Vagina (tissue), 2 donors: Measurements from ENCODE around the gene ARHGAP18. TPM values are rescaled to one million over a fixed set of nuclear protein-coding genes. Genes with fewer than 3 reads are reported as not detected.

Experiments
- DNase-seq, 2 donors: peaks; one replicate each; pipeline ENCODE4 v3.0.0-alpha.2; 2017; ENCODE audit errors: extremely low spot score in 2 of 2
- H3K27ac ChIP-seq: fragments of 200-600 bp; sonication (generic); one replicate; pipeline ENCODE4 v1.5.1; 2019
- H3K27me3 ChIP-seq: fragments of 200-600 bp; sonication (generic); one replicate; pipeline ENCODE4 v1.5.1; 2019
- H3K36me3 ChIP-seq, 2 donors: fragments of 200-600 bp; sonication (generic); one replicate each; pipeline ENCODE4 v1.5.1; 2017 to 2019
- H3K4me1 ChIP-seq: fragments of 200-600 bp; sonication (generic); one replicate; pipeline ENCODE4 v1.5.1; 2019
- H3K4me3 ChIP-seq, 2 donors: fragments of 200-600 bp; sonication (generic); 1 replicate in 1 of 2; 2 replicates in 1 of 2; pipeline ENCODE4 v1.5.1; 2016 to 2019
- H3K9me3 ChIP-seq: fragments of 200-600 bp; sonication (generic); one replicate; pipeline ENCODE4 v1.5.1; 2019
- CTCF ChIP-seq, 3 experiments: fragments of 450-650 bp in 2 of 3; fragments of 200-600 bp in 1 of 3; sonication (generic) in 1 of 3; IDR thresholded peaks; one replicate each; pipeline ENCODE4 v1.5.1; 2017 to 2019; ENCODE audit warnings: antibody characterized with exemption in 3 of 3, mild to moderate bottlenecking in 2 of 3, moderate library complexity in 2 of 3
- POLR2A ChIP-seq, 2 donors: fragments of 450-650 bp; IDR thresholded peaks; one replicate each; pipeline ENCODE4 v1.6.1; 2017; ENCODE audit warnings: antibody characterized with exemption in 2 of 2, mild to moderate bottlenecking in 2 of 2, moderate library complexity in 2 of 2
- POLR2AphosphoS5 ChIP-seq, 2 donors: sonication (generic); formaldehyde crosslinking; IDR thresholded peaks; one replicate each; pipeline ENCODE4 v1.9.0; 2017; ENCODE audit warnings: antibody characterized with exemption in 2 of 2, mild to moderate bottlenecking in 2 of 2, low read depth in 1 of 2; ENCODE audit not compliant: insufficient read depth in 1 of 2
- intact Hi-C: fragments of 100-400 bp; cut with DNase I; formaldehyde crosslinking; loops from one replicate; pipeline ENCODE4 v1.15.1; 2023
- total RNA-seq: library from RNA; depleted of rRNA; stranded (reverse); fragments of >200 nt; gene quantifications from one replicate; pipeline ENCODE4 v1.2.3, GENCODE V29; 2016

ARHGAP18 gene
- total RNA-seq, 1 donor from 2014 or later = 7.6 TPM

DNA sequence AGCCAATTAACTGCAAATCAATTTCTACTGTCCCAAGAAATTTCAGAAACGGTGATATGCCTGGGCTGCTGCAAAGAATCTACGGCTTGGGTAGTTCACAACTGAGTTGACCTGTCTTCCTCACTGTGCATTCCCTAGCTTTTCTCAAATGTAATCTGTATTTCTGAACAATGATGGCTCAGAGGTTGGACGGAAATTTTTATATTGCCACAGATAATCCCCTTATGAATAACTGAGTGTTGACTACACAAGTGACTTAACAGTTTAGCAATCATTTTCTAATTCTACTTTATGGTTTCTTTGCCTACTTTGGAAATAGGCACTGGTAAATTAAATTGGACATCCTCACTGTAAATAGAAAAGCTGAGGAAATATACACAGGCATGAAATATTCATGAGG, 94.5 kb downstream of the ARHGAP18 start:
- no peak for DNase-seq
- H3K27me3 ChIP-seq = no peaks in the 10 kb centered on the region
- H3K36me3 ChIP-seq = peaks cover 0 to 3% of the 10 kb centered on the region in 2 donors
- no peaks in the 10 kb centered on the region for H3K4me1 ChIP-seq
- intact Hi-C loops = no loop called here
- TF ChIP-seq POLR2A (IDR thresholded peaks at IDR 0.05) (no peak), POLR2AphosphoS5 (IDR thresholded peaks at IDR 0.05; ENCODE audit: insufficient read depth in 1 of 2, low read depth in 1 of 2) (no peak), CTCF (IDR thresholded peaks at IDR 0.05) (no peak)
- H3K4me3 ChIP-seq = no peak overlapping the region
- no peaks in the 10 kb centered on the region for H3K9me3 ChIP-seq
- H3K27ac ChIP-seq = no peak overlapping the region

GRCh38 chr6:129615020-129615419, 95.0 kb downstream of the ARHGAP18 start:
- Histone ChIP-seq H3K9me3 (no peaks in the 10 kb centered on the region), H3K4me3 (no peak overlapping the region), H3K4me1 (no peaks in the 10 kb centered on the region), H3K27ac (no peak overlapping the region), H3K36me3 (peaks cover 0 to 3% of the 10 kb centered on the region in 2 donors), H3K27me3 (no peaks in the 10 kb centered on the region)
- intact Hi-C loops = no loop called here
- DNase-seq = no peak
- no peak for TF ChIP-seq POLR2A (IDR thresholded peaks at IDR 0.05)
- TF ChIP-seq CTCF (IDR thresholded peaks at IDR 0.05) = no peak
- TF ChIP-seq POLR2AphosphoS5 (IDR thresholded peaks at IDR 0.05; ENCODE audit: insufficient read depth in 1 of 2, low read depth in 1 of 2) = no peak

GRCh38 chr6:129614464-129614863, 95.5 kb downstream of the ARHGAP18 start:
- H3K27me3 ChIP-seq = no peaks in the 10 kb centered on the region
- peaks cover 0 to 3% of the 10 kb centered on the region in 2 donors for H3K36me3 ChIP-seq
- H3K9me3 ChIP-seq = no peaks in the 10 kb centered on the region
- no peak for DNase-seq
- no peak overlapping the region for H3K4me3 ChIP-seq
- H3K4me1 ChIP-seq = peaks cover 4% of the 10 kb centered on the region
- TF ChIP-seq POLR2A (IDR thresholded peaks at IDR 0.05) (no peak), POLR2AphosphoS5 (IDR thresholded peaks at IDR 0.05; ENCODE audit: insufficient read depth in 1 of 2, low read depth in 1 of 2) (no peak), CTCF (IDR thresholded peaks at IDR 0.05) (no peak)
- intact Hi-C loops = no loop called here
- H3K27ac ChIP-seq = no peak overlapping the region

DNA sequence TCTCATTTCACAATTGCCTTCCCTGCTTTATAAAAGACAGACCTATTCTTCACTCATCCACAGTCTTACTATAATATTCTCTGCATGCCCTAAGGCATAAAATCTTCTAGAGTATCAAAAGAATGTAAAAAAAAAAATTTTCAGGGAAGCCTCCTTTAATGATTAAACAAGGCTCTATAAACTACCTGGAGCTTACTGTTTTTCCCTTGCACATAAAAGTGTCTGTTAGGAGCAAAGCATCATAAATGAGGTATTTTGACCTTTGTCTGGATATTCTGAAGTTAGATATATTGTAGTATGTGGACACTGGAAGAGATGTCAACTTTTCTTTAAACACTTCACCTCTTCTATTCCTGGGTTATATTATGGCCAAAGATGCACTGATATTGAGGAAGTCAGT, 97.5 kb downstream of the ARHGAP18 start:
- TF ChIP-seq POLR2A (IDR thresholded peaks at IDR 0.05) (no peak), POLR2AphosphoS5 (IDR thresholded peaks at IDR 0.05; ENCODE audit: insufficient read depth in 1 of 2, low read depth in 1 of 2) (no peak), CTCF (IDR thresholded peaks at IDR 0.05) (no peak)
- peaks cover 0 to 3% of the 10 kb centered on the region in 2 donors for H3K36me3 ChIP-seq
- H3K27ac ChIP-seq = no peak overlapping the region
- no peak for DNase-seq
- peaks cover 12% of the 10 kb centered on the region for H3K4me1 ChIP-seq
- no peaks in the 10 kb centered on the region for H3K9me3 ChIP-seq
- no peaks in the 10 kb centered on the region for H3K27me3 ChIP-seq
- no peak overlapping the region for H3K4me3 ChIP-seq
- intact Hi-C loops = no loop called here

- peaks cover 0 to 3% of the 10 kb centered on the region in 2 donors for H3K36me3 ChIP-seq
- no peak for TF ChIP-seq POLR2AphosphoS5 (IDR thresholded peaks at IDR 0.05; ENCODE audit: insufficient read depth in 1 of 2, low read depth in 1 of 2)
- TF ChIP-seq POLR2A (IDR thresholded peaks at IDR 0.05) = no peak
- no peak for TF ChIP-seq CTCF (IDR thresholded peaks at IDR 0.05)
- peak overlapping the region; percentile 25 for H3K27ac ChIP-seq
- intact Hi-C loops = no loop called here
- DNase-seq = no peak
- H3K27me3 ChIP-seq = no peaks in the 10 kb centered on the region
- peaks cover 12% of the 10 kb centered on the region for H3K4me1 ChIP-seq
- no peak overlapping the region for H3K4me3 ChIP-seq
- no peaks in the 10 kb centered on the region for H3K9me3 ChIP-seq
Observed at GRCh38 chr6:129609635-129610034, 100.3 kb downstream of the ARHGAP18 start.
